Mucosa of descending colon (tissue), 3 donors: ENCODE measurements around the gene SLC2A4. TPM values are rescaled to one million over a fixed set of nuclear protein-coding genes. Genes with fewer than 3 reads are reported as not detected.

Experiments used
- ATAC-seq: fragments of 200-7000 bp; cut with Tn5 transposase; one replicate; pipeline ENCODE4 v1.9.1; 2020; ENCODE audit warnings: mild to moderate bottlenecking, moderate library complexity
- DNase-seq, 3 donors: peaks; one replicate each; pipeline ENCODE4 v3.0.0-alpha.2; 2020
- H3K36me3 ChIP-seq: fragments of 200-600 bp; one replicate; pipeline ENCODE4 v1.8.0; 2021; ENCODE audit warnings: low read depth, mild to moderate bottlenecking
- H3K4me1 ChIP-seq: fragments of 200-600 bp; one replicate; pipeline ENCODE4 v1.8.0; 2021; ENCODE audit warnings: low read depth, mild to moderate bottlenecking
- H3K4me3 ChIP-seq: fragments of 200-600 bp; one replicate; pipeline ENCODE4 v1.8.0; 2021; ENCODE audit warnings: mild to moderate bottlenecking
- H3K9me3 ChIP-seq: fragments of 200-600 bp; one replicate; pipeline ENCODE4 v1.8.0; 2021; ENCODE audit warnings: mild to moderate bottlenecking
- CTCF ChIP-seq: fragments of 200-600 bp; IDR thresholded peaks from one replicate; pipeline ENCODE4 v1.8.0; 2022; ENCODE audit warnings: antibody characterized with exemption, mild to moderate bottlenecking
- intact Hi-C, 2 donors: fragments of 100-400 bp; cut with DNase I in 1 of 2; cut with micrococcal nuclease in 1 of 2; formaldehyde crosslinking; loops; one replicate each; pipeline versions ENCODE4 v1.11.0 to v1.11.1; 2022; cut with DNase I, micrococcal nuclease
- total RNA-seq, 3 donors: library from RNA; stranded (reverse); fragmentation: NEBNext Ultra II Directional in 2 of 3; extraction: Animal tissue kit (Norgen Biotek cat#: 25700) in 2 of 3; gene quantifications; one replicate each; pipeline versions ENCODE4 v1.2.1 to v1.2.4, GENCODE V29; 2021 to 2023
- donor health status: DM: no; HTN: no; CAD: no; lungs with moderate emphysema.
- donor health status: DM: no; HTN: no; CAD: no.
- donor health status: DM: no; HTN: yes; CAD: no.

SLC2A4 gene
- total RNA-seq, 3 donors from 2014 or later = 5.3 to 78.2 (median 6.1) TPM

DNA sequence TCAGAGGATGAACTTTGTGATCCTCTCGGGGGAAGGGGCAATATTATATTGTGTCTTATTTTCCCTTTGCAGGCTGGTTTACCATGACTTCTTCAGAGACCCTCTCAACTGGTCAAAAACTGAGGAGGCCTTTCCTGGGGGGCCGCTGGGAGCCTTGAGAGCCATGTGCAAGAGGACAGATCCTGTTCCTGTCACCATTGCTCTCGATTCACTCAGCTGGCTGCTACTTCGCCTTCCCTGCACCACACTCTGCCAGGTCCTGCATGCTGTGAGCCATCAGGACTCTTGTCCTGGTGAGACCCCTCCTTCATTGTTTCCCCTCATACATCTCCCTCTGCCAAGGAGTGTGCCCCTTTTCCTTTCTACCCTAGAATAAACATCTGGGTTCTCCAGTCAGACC, 27.0 kb upstream of the SLC2A4 start:
- Histone ChIP-seq H3K4me3 (no peak overlapping the region), H3K9me3 (no peaks in the 10 kb centered on the region), H3K36me3 (no peaks in the 10 kb centered on the region), H3K4me1 (peaks cover 37% of the 10 kb centered on the region)
- DNase-seq = no peak
- no peak for ATAC-seq
- TF ChIP-seq CTCF = no peak
- intact Hi-C loops = no loop called here

- Histone ChIP-seq H3K9me3 (no peaks in the 10 kb centered on the region), H3K36me3 (no peaks in the 10 kb centered on the region), H3K4me1 (peaks cover 30% of the 10 kb centered on the region), H3K4me3 (no peak overlapping the region)
- no peak for ATAC-seq
- TF ChIP-seq CTCF = no peak
- intact Hi-C loops = no loop called here
- DNase-seq = no peak
Measured at GRCh38 chr17:7256766-7257456, 24.6 kb upstream of the SLC2A4 start.

DNA sequence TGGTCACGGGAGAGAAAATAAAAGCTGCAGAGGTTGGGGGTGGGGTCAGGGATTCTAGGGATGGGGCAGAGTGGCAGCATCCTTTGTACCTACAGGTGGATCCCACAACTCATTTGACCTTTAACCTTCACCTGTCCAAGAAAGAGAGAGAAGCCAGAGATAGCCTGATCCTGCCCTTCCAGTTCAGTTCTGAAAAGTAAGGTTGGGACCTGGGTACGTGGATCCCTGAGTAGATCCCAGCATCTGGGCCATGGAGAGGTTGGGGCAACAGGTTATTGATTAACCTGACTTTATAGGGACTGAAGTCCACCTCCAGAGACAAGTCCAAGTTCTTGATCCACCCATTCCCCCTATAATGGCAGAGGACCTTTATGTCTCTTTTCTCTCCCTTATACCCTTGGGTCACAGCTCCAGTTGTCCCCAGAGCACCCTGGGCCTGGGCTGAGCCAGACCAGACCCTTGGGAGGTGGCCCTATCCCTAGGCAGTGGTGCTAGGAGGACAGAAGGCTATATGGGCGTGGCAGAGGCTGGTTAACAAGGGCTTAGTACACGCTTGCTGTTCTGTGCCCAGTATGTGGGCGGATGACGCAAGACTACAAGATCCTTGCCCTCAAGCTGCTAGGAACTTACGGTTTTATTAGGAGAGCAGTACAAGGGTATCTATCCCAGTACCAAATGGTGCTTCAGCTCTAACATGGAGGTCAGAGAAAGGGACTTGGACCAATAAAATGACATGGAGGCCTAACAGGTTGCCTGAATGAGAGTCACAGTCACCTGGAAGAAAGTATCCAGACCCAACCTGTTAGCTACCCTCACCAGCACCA, 22.6 kb upstream of the SLC2A4 start:
- Histone ChIP-seq H3K4me1 (peaks cover 23% of the 10 kb centered on the region), H3K36me3 (no peaks in the 10 kb centered on the region), H3K4me3 (no peak overlapping the region), H3K9me3 (no peaks in the 10 kb centered on the region)
- DNase-seq = peak; percentile 83 to 89 (median 85)
- peak; percentile 50 for ATAC-seq
- TF ChIP-seq CTCF = no peak
- intact Hi-C loops = no loop called here

DNA sequence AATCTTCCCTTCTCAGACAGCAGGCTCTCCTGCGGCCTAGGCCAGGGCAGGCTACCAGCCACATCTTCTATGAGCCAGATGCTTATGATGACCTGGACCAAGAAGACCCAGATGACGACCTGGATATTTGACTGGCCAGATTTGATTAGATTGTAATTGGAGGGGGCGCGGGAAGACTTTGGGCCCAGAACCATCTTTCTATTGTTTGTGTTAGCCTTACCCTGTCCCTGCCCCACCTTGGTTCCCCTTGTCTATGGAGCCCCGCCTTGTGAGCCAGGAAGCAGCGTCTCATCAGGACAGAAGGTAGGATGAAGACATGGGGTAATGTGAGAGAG, 22.0 kb upstream of the SLC2A4 start:
- Histone ChIP-seq H3K4me3 (no peak overlapping the region), H3K9me3 (no peaks in the 10 kb centered on the region), H3K4me1 (peaks cover 29% of the 10 kb centered on the region), H3K36me3 (no peaks in the 10 kb centered on the region)
- no peak for TF ChIP-seq CTCF
- peak in 2 of 3 donors; percentile 40 to 51 for DNase-seq
- intact Hi-C loops = no loop called here
- no peak for ATAC-seq

DNA sequence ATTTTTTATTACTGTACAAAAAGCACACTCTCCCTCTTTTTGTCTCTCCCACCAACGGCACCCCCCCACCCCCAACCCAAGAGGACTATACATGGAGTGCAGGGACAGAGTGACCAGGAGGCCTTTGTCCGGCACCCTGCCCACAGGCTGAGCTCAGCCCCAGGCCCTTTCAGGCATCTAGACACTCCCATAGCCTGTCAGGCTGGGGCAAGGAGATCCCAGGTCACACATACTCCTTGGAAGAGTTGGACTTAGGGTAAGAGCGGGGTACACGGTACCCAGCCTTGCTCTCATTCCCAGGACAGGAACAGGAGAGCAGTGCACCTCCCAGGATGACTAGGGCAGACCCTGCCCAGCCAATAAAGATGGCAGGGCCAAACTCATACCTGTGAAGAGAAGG, 21.4 kb upstream of the SLC2A4 start:
- DNase-seq (peak in 1 of 3 donors; percentile 51), ATAC-seq (no peak)
- no peaks in the 10 kb centered on the region for H3K9me3 ChIP-seq
- TF ChIP-seq CTCF = no peak
- peak overlapping the region; percentile 67 for H3K4me3 ChIP-seq
- H3K4me1 ChIP-seq = peaks cover 29% of the 10 kb centered on the region
- intact Hi-C loops = no loop called here
- no peaks in the 10 kb centered on the region for H3K36me3 ChIP-seq
